KOPT-K1 (cell line): ENCODE measurements around the gene MEFV.
"Not testable (repeated sequence)": the region's sequence is repeated elsewhere in the genome, so short reads cannot be mapped to it uniquely, and the experiment has no call there.

Experiments used
- H3K27ac ChIP-seq: fragments of 200-600 bp; sonication (generic); 2 replicates; pipeline ENCODE4 v1.5.1; 2016; ENCODE audit warnings: antibody characterized with exemption, mild to moderate bottlenecking, low read depth, low read length; ENCODE audit not compliant: poor library complexity, severe bottlenecking
- H3K36me3 ChIP-seq: fragments of 200-600 bp; sonication (generic); 2 replicates; pipeline ENCODE4 v1.5.1; 2017; ENCODE audit warnings: antibody characterized with exemption, mild to moderate bottlenecking, low read length, moderate library complexity; ENCODE audit not compliant: insufficient read depth
- H3K9me3 ChIP-seq: fragments of 200-600 bp; sonication (generic); 2 replicates; pipeline ENCODE4 v1.5.1; 2017; ENCODE audit warnings: antibody characterized with exemption, low read length, mild to moderate bottlenecking; ENCODE audit not compliant: insufficient read depth, poor library complexity, severe bottlenecking

MEFV gene

DNA sequence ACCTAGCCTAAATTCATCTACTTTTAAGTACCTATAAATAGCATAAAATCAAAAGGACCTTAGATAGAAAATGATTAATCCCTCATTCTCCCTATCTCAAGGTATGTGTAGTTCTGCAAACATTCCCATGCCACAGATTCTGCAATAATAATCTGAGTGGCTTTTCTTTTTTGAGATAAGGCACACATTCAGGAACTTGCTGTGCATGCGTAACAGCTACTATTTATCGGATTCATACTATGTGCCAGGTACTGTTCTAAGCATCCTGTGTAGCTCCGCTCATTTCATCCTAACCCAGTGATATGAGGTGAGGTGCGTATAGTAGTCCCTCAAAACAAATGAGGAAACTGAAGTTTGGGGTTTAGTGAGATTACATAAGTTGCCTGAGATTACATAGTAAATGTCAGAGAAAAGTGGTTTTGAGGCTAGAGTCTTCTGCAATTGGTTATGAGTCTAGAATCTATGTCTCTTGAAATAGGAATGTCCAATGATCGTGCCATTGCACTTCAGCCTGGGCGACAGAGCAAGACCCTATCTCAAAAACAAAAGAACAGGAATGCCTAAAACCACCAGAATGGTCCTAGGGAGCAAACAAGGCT, 24.9 kb upstream of the MEFV start:
- Histone ChIP-seq H3K36me3 (peaks cover 16% of the 10 kb centered on the region), H3K27ac (no peak overlapping the region), H3K9me3 (peaks cover 10% of the 10 kb centered on the region)

DNA sequence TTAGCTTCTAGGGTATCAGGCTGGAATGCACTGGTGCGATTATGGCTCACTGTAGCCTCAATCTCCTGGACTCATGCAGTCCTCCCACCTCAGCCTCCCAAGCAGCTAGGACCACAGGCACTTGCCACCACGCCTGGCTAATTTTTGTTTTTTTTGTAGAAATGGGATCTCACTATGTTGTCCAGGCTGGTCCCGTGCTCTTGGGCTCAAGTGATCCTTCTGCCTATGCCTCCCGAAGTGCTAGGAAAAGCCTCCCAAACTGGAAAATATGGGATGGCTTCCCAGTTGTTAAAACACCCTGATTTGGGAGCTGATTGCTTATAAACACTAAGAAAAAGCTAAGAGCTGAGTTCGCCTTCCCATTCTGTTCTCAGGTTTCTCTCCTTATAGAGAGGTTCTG, 20.2 kb upstream of the MEFV start:
- H3K27ac ChIP-seq, result no peak overlapping the region
- no peaks in the 10 kb centered on the region for H3K36me3 ChIP-seq
- no peaks in the 10 kb centered on the region for H3K9me3 ChIP-seq

DNA sequence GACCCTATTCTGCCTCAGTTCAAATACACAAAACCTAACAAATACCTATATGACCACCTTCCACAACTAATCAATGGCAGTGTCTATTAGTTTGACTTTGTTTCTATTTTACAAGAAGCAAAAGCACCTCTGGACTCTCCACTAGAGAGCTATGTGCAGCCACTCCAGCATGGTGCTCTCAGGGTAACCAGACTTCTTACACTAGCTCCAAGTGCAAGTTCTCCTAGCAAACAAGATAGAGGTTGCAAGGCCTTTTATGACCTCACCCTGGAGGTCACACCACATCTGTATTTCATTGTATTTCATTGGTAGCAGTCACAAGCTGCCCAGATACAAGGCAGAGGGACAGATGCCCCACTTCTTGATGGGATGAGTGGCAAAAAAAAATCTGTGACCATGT, 18.5 kb upstream of the MEFV start:
- Histone ChIP-seq H3K27ac (peak overlapping the region; percentile 47), H3K36me3 (no peaks in the 10 kb centered on the region), H3K9me3 (no peaks in the 10 kb centered on the region)

DNA sequence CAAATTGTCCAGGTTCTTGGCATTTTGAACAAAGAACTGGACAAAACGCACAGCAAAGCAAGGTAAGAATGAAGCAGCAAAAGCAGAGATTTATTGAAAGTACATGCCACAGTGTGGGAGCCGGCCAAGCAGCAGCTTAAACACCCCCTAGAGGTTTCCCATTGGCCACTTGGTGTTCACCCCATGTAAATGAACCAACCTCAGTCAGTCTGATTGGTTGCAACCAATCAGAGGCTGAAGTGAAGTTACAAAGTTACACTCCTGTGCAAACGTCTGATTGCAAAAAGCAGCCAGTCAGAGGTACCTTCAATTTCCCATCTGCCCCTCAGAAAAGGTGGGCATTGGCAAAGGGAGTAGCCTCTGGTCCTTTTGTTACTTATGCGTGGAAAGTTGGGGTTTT, 18.1 kb upstream of the MEFV start:
- Histone ChIP-seq H3K27ac (peak overlapping the region; percentile 47), H3K36me3 (no peaks in the 10 kb centered on the region), H3K9me3 (no peaks in the 10 kb centered on the region)

DNA sequence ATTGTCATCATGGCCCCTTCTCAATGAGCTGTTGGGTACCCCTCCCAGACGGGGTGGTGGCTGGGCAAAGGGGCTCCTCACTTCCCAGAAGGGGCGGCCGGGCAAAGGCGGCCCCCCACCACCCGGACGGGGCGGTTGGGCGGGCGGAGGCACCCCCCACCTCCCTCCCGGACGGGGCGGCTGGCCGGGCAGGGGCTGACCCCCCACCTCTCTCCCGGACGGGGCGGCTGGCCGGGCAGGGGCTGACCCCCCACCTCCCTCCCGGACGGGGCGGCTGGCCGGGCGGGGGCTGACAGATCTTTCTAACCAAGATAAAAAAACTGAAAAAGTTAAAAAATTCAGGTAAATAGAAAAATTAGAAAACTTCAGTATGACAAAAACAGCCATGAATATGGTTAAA, 14.8 kb upstream of the MEFV start:
- H3K27ac ChIP-seq, H3K9me3 ChIP-seq, H3K36me3 ChIP-seq: not testable (repeated sequence)

DNA sequence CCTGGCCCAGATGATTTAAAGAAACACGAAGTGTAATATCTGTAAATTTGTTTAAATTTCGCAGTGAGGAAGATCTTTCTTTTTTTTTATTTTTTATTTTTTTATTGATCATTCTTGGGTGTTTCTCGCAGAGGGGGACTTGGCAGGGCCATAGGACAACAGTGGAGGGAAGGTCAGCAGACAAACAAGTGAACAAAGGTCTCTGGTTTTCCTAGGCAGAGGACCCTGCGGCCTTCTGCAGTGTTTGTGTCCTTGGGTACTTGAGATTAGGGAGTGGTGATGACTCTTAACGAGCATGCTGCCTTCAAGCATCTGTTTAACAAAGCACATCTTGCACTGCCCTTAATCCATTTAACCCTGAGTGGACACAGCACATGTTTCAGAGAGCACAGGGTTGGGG, 14.3 kb upstream of the MEFV start:
- not testable (repeated sequence) for H3K27ac ChIP-seq, H3K9me3 ChIP-seq

DNA sequence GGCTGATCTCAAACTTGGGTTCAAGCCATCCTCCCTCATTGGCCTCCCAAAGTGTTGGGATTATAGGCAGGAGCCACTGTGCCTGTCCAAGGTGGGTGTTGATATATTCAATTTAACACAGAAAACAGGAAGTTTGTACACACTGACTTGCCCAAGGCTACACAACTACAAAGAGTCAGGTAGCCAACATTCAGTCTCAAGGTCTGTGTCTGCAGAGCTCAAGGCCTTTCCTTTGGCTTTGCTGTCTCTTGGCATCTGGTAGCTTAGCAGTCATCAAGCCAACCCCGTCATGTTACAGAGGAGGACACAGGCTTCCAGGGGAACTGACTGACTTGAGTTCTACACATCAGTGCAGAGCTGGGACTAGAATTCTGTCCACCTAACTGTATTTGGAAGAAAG, 11.9 kb upstream of the MEFV start:
- Histone ChIP-seq H3K36me3 (no peaks in the 10 kb centered on the region), H3K27ac (no peak overlapping the region), H3K9me3 (no peaks in the 10 kb centered on the region)

More for the DNA sequence above, 14.3 kb upstream of the MEFV start:
- not testable (repeated sequence) for H3K36me3 ChIP-seq

DNA sequence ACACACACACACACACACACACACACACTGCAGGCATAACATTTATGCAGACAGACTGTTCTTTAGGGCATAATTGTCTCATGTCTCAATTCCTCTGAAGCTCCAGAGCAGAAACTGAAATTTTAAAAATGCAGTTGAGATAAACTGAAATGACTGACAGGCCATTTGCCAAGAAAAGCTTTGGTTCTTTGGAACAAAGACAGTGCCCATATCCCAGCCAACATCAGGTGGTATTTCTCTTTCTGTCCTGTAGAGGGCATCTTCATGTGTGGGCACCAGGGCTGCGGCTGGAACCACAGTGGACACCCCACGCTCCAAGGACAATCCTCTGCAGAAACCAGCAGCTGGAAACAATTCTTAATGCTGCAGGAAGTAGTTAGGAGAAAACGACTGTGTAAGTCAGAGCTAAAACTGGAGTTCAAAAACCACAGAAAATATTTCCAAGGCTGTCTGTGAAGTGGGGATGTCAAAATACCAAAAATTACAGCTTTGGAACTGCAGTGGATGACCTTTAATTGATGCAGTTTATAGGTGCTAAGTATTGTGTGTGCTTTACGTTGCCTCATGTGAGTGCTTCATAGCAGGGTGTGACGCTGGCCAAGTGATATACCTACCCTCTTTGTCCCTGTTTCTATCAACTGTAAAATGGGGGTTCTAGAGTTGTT, 10.6 kb upstream of the MEFV start:
- Histone ChIP-seq H3K27ac (no peak overlapping the region), H3K36me3 (no peaks in the 10 kb centered on the region), H3K9me3 (no peaks in the 10 kb centered on the region)

DNA sequence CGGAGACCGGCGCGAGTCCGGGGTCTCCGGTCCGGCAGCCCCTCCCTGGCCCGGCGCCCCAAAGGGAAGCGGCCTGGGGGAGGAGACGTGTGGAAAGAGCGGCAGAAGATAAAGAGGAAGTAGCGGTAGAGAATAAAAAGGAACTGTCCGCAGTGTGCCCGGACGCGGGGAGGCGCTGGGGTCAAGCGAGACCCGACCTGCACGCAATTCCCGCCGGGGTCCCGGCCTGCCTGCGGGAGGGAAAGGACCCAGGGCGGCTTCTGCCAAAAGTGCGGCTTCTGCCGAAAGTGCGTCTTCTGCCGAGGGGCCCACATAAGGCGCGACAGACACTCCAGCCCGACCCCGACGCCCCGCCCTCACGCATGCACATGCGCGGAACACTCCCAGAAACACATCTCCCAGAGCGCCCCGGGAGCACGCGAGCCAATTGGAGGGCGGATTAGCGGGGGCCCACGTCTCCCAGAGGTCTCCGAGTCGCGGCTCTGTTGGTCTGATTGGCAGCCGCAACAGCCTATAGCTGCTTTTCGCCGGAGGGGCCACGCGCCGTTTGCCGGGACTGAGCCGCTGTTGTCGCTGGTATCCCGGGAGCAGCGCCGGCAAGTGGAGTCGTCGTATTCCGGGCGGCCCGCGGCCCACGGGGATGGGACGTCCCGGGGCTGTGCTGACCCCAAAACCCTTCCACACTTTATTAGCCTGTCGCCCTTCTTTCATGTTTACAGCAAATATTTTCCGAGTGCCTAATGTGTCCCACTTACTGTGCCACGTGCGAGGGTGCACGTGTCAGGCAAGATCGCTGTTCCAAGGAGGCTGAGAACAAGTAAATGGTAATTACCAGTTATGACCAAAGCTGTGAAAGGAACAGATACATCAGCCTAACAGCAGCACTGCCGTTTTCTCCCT, 8.0 kb upstream of the MEFV start:
- peak overlapping the region; percentile 79 for H3K27ac ChIP-seq

DNA sequence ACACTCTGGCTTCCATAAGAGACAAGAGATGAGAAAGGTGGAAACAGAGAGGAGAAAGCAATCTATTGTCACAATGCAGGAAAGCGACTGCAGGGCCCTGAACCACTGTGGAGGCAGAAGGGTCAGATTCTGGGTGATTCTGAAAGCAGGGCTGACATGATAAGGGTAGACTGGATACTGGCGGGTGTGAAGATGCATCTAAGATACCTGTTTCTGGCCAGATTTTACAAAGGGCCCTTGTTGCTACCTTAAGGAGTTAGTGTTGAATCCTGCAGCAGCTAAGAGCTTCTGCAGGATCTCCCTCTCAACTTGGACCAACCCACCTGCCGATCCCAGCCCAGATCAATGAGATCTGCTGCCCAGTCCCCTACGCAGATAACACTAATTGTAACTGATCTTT, 6.1 kb upstream of the MEFV start:
- no peak overlapping the region for H3K27ac ChIP-seq
- H3K36me3 ChIP-seq, result no peaks in the 10 kb centered on the region
- no peaks in the 10 kb centered on the region for H3K9me3 ChIP-seq

More for the DNA sequence above, 8.0 kb upstream of the MEFV start:
- Histone ChIP-seq H3K9me3 (no peaks in the 10 kb centered on the region), H3K36me3 (no peaks in the 10 kb centered on the region)

DNA sequence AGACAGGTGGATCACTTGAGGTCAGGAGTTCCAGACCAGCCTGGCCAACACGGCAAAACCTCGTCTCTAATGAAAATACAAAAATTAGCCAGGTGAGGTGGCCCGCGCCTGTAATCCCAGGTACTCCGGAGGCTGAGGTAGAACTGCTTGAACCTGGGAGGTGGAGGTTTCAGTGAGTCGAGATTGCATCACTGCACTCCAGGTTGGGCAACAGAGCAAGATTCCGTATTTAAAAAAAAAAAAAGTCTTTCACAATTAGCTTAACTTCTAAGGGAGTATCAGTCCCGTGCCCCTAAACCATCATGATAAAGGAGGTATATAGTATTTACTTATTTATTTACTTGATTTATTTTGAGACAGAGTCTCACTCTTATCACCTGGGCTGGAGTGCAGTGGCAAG, 3.4 kb upstream of the MEFV start:
- H3K9me3 ChIP-seq, result no peaks in the 10 kb centered on the region
- no peaks in the 10 kb centered on the region for H3K36me3 ChIP-seq
- no peak overlapping the region for H3K27ac ChIP-seq

DNA sequence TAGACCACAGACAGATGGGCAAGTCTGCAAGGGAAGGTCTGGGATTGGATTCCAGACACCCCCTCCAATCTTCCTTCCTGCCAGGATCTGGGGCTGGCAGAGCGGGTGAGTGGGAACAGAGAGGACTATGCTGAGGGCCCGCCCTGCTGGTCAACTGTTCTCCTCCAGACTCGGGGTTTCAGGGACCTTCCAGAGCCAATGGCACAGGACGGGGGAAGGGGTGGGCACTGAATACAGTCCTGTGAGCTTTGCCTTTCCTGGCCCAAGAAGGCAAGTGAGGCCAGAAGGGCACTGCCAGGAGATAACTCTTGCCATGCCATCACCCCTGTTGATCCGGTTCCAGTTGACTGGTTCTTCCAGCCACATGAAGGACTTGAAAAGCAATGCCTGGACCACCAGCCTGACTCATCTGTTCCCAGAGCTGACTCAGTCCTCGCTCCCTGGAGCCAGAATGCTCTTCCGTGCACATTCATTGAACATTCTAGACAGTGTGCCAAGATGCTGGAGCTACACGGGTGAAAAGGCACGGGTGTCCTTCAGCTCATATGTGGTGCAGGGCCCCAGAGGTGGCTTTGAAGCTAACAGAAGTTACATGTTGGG, 533 bp upstream of the MEFV start:
- Histone ChIP-seq H3K27ac (no peak overlapping the region), H3K36me3 (no peaks in the 10 kb centered on the region), H3K9me3 (no peaks in the 10 kb centered on the region)

DNA sequence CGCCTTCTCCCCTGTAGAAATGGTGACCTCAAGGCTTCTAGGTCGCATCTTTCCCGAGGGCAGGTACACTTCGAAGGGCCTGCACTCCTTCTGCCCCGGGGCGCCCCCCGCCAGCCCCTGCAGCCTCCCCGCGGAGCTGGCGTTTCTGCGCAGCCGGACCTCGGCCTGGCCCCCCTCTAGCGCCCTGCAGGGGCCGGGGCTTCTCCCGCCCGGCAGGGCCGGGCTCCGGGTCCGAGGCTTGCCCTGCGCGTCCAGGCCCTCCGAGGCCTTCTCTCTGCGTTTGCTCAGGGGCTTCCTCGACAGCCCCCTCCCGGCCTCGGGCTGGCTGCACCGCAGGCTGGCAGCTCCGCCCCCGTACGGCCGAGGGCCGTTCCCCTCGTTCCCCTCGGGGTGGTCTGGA, 2.1 kb downstream of the MEFV start:
- no peaks in the 10 kb centered on the region for H3K9me3 ChIP-seq
- no peak overlapping the region for H3K27ac ChIP-seq
- H3K36me3 ChIP-seq, result no peaks in the 10 kb centered on the region

DNA sequence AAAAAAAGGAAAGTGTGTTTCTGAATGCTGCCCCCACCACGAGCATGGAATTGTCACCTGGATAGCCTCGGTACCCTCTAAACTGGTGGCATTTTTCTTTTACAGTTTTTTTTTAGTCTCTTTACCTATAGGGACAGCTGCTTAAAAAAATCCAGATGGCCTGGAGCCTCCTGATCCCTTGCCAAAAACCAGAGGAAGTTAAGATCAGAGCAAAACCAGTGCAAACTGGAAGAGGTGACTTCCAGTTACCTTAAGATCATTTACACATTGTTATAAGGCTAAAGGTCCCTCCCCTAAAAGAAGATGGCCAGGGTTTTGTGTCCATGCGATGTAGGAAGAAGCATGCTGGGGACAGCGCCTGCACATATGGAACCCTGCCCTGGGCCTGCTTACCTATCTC, 3.5 kb downstream of the MEFV start:
- Histone ChIP-seq H3K9me3 (no peaks in the 10 kb centered on the region), H3K36me3 (no peaks in the 10 kb centered on the region), H3K27ac (no peak overlapping the region)

DNA sequence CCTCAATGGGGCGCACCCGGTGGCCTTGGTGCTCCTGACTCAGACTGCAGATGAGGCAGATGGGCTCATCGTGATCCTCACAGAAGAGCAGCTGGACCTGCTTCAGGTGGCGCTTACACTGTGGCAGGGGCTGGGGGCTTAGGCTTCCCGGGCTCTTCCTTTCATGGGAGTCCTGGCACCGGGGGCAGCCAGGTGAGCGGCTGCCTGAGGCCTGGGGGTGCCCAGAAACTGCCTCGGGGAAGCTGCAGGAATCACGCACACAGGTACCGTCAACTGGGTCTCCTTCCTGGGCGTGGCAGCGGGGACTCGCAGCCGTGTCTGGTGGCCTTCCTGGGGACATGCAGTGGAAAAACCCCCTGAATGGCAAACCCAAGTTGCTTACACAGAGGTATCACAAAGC, 7.0 kb downstream of the MEFV start:
- Histone ChIP-seq H3K9me3 (no peaks in the 10 kb centered on the region), H3K27ac (no peak overlapping the region), H3K36me3 (no peaks in the 10 kb centered on the region)
